OCI-LY7 (cell line): ENCODE data around the gene STIM2. TPM values are rescaled to one million over a fixed set of nuclear protein-coding genes. Genes with fewer than 3 reads are reported as not detected.

Source experiments
- BruUV-seq: library from RNA; stranded (reverse); fragments of 400-500 nt; replicated peaks from 2 replicates; lab custom pipeline; 2021; lab: Mats Ljungman, UMichigan
- CTCF ChIA-PET: fragments of 300-600 bp; sonication (Branson Sonifier 250); formaldehyde crosslinking; loops from one replicate; lab custom pipeline; 2022; ENCODE audit warnings: antibody characterized with exemption; ENCODE audit not compliant: unreplicated experiment; lab: Charles Lee
- POLR2A ChIA-PET: fragments of 300-600 bp; sonication (Branson Sonifier 250); formaldehyde crosslinking; loops from one replicate; lab custom pipeline; 2022; ENCODE audit warnings: antibody characterized with exemption; lab: Charles Lee
- DNase-seq: peaks from one replicate; pipeline ENCODE4 v3.0.0-alpha.2; 2015; ENCODE audit warnings: low spot score
- H2AFZ ChIP-seq: fragments of 200-600 bp; sonication (generic), shearing (Covaris generic); 2 replicates; pipeline ENCODE4 v1.6.1; 2014; ENCODE audit warnings: mild to moderate bottlenecking, antibody characterized with exemption, low read length, moderate library complexity
- H3K27ac ChIP-seq: fragments of 200-600 bp; sonication (generic); 2 replicates; pipeline ENCODE4 v1.5.1; 2014; ENCODE audit warnings: mixed run types, low read depth, mild to moderate bottlenecking, moderate library complexity, low read length, inconsistent platforms; ENCODE audit not compliant: poor library complexity, severe bottlenecking
- H3K36me3 ChIP-seq: fragments of 200-600 bp; sonication (generic); 2 replicates; pipeline ENCODE4 v1.6.1; 2014; ENCODE audit warnings: mild to moderate bottlenecking, antibody characterized with exemption, low read length, moderate library complexity, mixed read lengths; ENCODE audit not compliant: insufficient read depth
- H3K4me1 ChIP-seq: fragments of 200-600 bp; sonication (generic); 2 replicates; pipeline ENCODE4 v1.5.1; 2014; ENCODE audit warnings: mild to moderate bottlenecking, low read length; ENCODE audit not compliant: insufficient read depth, poor library complexity, severe bottlenecking
- H3K4me2 ChIP-seq: fragments of 200-600 bp; sonication (generic); 2 replicates; pipeline ENCODE4 v1.6.1; 2014; ENCODE audit warnings: mild to moderate bottlenecking, low read length
- H3K4me3 ChIP-seq: fragments of 200-600 bp; sonication (generic); 2 replicates; pipeline ENCODE4 v1.5.1; 2014; ENCODE audit warnings: mild to moderate bottlenecking, low read depth, low read length; ENCODE audit not compliant: poor library complexity, severe bottlenecking
- H3K79me2 ChIP-seq: fragments of 200-600 bp; sonication (generic); 2 replicates; pipeline ENCODE4 v1.6.1; 2016; ENCODE audit warnings: low read depth, mild to moderate bottlenecking, low read length, moderate library complexity, mixed read lengths; ENCODE audit not compliant: insufficient read depth
- H3K9me2 ChIP-seq: fragments of 200-600 bp; sonication (generic); 2 replicates; pipeline ENCODE4 v1.6.1; 2016; ENCODE audit warnings: mild to moderate bottlenecking, low read length, mixed read lengths; ENCODE audit not compliant: insufficient read depth
- H3K9me3 ChIP-seq: fragments of 200-600 bp; sonication (generic); 2 replicates; pipeline ENCODE4 v1.6.1; 2014; ENCODE audit warnings: mild to moderate bottlenecking, mixed run types, low read length, mixed read lengths
- H4K20me1 ChIP-seq: fragments of 200-600 bp; sonication (generic); 2 replicates; pipeline ENCODE4 v1.6.1; 2014; ENCODE audit warnings: mild to moderate bottlenecking, antibody characterized with exemption, low read length, moderate library complexity, mixed read lengths; ENCODE audit not compliant: insufficient read depth
- EZH2phosphoT487 ChIP-seq: fragments of 200-600 bp; sonication (generic); IDR thresholded peaks from 2 replicates; pipeline ENCODE4 v1.6.1; 2018; ENCODE audit warnings: low read depth, borderline replicate concordance, mild to moderate bottlenecking, mixed run types, antibody characterized with exemption, low read length, moderate library complexity, mixed read lengths
- intact Hi-C: fragments of 100-400 bp; cut with micrococcal nuclease; formaldehyde crosslinking; loops from one replicate; pipeline ENCODE4 v1.10.0; 2022; ENCODE audit not compliant: unreplicated experiment
- total RNA-seq, 2 experiments: library from RNA; depleted of rRNA in 1 of 2; stranded (reverse); fragments of >200 nt in 1 of 2; shearing (Covaris generic) in 1 of 2; gene quantifications; 2 replicates each; pipeline ENCODE4 v1.2.3, GENCODE V29; 2014 to 2022
- TF ChIP-seq, protein P1 (sequence below): fragments of 200-600 bp; sonication (generic); conservative IDR thresholded peaks from 2 replicates; pipeline ENCODE4 v1.5.1; 2014; ENCODE audit warnings: mild to moderate bottlenecking, antibody characterized with exemption, low read length, moderate library complexity, mixed read lengths

Gene STIM2
- total RNA-seq, 2 experiments from 2014 or later: 108 to 309 TPM

DNA sequence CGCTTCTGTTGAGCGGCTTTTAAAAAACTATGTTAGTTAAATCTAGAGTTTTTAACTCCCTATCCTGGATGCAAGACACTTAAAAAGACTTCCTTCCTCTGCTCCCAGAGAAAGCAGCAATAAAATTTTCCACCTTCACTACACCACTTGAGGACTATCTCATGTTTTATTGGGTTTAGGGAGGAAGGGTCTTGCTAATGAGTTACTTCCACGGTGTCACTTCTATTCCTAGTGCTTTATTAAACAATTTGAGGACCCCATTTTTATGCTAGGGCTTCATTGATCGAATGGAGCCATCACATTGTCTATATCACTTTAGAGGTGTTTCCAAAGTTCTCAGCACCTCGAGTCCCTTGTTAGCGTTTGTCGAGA is 3.7 kb upstream of the STIM2 start:
- no peak for TF ChIP-seq EZH2phosphoT487
- TF ChIP-seq, protein P1, sequence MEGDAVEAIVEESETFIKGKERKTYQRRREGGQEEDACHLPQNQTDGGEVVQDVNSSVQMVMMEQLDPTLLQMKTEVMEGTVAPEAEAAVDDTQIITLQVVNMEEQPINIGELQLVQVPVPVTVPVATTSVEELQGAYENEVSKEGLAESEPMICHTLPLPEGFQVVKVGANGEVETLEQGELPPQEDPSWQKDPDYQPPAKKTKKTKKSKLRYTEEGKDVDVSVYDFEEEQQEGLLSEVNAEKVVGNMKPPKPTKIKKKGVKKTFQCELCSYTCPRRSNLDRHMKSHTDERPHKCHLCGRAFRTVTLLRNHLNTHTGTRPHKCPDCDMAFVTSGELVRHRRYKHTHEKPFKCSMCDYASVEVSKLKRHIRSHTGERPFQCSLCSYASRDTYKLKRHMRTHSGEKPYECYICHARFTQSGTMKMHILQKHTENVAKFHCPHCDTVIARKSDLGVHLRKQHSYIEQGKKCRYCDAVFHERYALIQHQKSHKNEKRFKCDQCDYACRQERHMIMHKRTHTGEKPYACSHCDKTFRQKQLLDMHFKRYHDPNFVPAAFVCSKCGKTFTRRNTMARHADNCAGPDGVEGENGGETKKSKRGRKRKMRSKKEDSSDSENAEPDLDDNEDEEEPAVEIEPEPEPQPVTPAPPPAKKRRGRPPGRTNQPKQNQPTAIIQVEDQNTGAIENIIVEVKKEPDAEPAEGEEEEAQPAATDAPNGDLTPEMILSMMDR: no peak
- peaks cover 27% of the 10 kb centered on the region for H3K79me2 ChIP-seq
- no peaks in the 10 kb centered on the region for H3K9me3 ChIP-seq
- ChIA-PET POLR2A (interaction anchor here (1.0 to 11.9 kb wide), 9 partner anchors 7 to 273 kb away, joined by 3 to 440 read pairs (median 8); partner anchors contain the start of gene TBC1D19), CTCF (interaction anchor here (0.8 to 1.8 kb wide), 2 partner anchors 27 to 273 kb away, joined by 3 to 11 read pairs; partner anchors contain the start of gene TBC1D19)
- DNase-seq: no peak
- no peaks in the 10 kb centered on the region; the same call in 1 of the 2 replicates for H4K20me1 ChIP-seq
- H3K27ac ChIP-seq: peak overlapping the region; percentile 87
- peaks cover 28% of the 10 kb centered on the region for H3K4me1 ChIP-seq
- BruUV-seq: TSS peak; percentile 32
- intact Hi-C loops: loop anchor here (5.0 kb wide), 1 partner anchor 985 kb away; no protein-coding TSS in a partner anchor
- peak overlapping the region; percentile 93 for H3K4me3 ChIP-seq
- peak overlapping the region; percentile 97 for H3K4me2 ChIP-seq
- H2AFZ ChIP-seq: peak overlapping the region; percentile 83
- peaks cover 12% of the 10 kb centered on the region for H3K36me3 ChIP-seq
- H3K9me2 ChIP-seq: no peaks in the 10 kb centered on the region

DNA sequence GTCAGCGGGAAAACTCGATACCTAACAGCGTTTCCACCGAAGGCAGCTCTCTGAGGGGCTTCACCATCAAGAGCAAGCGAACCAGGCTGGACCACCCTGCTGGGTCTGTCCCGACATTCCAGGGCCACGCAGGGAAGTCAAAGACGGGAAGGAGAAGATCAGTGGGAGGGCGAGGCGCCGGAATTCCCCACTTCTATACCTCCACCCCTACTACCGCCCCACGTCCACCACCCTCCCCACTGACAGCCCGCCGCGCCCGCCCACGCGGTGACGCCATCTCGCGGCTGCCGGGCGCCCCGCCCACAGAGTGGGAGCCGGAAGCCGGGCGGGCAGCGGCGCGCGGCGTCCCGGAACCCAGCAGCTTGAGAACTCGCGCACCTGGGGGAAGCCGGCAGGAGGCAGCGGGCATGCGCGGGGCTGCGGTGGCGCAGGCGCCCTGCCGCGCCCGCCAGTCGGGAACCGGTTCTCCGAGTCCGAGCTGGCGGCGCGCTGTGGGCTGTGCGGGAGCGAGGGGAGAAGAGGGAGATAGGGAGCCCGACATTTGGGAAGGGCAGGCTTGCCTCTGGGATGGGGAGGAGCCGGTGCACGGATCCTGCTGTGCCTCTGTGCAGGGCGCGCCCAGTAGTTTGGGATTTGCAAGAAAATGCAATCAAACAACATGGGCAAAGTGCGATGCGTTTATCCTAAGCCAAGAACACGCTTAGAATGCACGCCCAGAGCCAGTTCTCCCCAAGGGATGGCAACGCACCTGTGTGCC is 3.2 kb upstream of the STIM2 start:
- intact Hi-C loops: loop anchor here (5.0 kb wide), 1 partner anchor 985 kb away; no protein-coding TSS in a partner anchor
- peaks cover 14% of the 10 kb centered on the region for H3K36me3 ChIP-seq
- peaks cover 28% of the 10 kb centered on the region for H3K4me1 ChIP-seq
- TF ChIP-seq, protein P1: 0 out of 2 replicates have a peak, but pooled peaks have one; percentile 19
- TF ChIP-seq EZH2phosphoT487: no peak
- peak overlapping the region; percentile 83 for H2AFZ ChIP-seq
- peak; percentile 95 for DNase-seq
- peak overlapping the region; percentile 87 for H3K27ac ChIP-seq
- H3K9me2 ChIP-seq: no peaks in the 10 kb centered on the region
- peaks cover 3% of the 10 kb centered on the region; the same call in 1 of the 2 replicates for H4K20me1 ChIP-seq
- BruUV-seq: no TSS peak
- H3K9me3 ChIP-seq: no peaks in the 10 kb centered on the region
- ChIA-PET POLR2A (interaction anchor here (0.6 to 11.9 kb wide), 19 partner anchors 8 to 989 kb away, joined by 3 to 440 read pairs (median 4); partner anchors contain the start of gene TBC1D19), CTCF (interaction anchor here (0.6 to 1.8 kb wide), 4 partner anchors 9 to 274 kb away, joined by 3 to 11 read pairs (median 4); partner anchors contain the start of gene TBC1D19)
- peak overlapping the region; percentile 93 for H3K4me3 ChIP-seq
- H3K79me2 ChIP-seq: peaks cover 33% of the 10 kb centered on the region
- peak overlapping the region; percentile 97 for H3K4me2 ChIP-seq
